ENCODE measurements around the gene TRIM26. TPM values are rescaled to one million over a fixed set of nuclear protein-coding genes. Genes with fewer than 3 reads are reported as not detected.

The TRIM26 gene
- total and polyA plus RNA-seq, 2 of the 8 experiments (the other 6 are each of a cell fraction or from before 2014, with no cell fraction given) = 21.5 to 32.3 TPM

DNA sequence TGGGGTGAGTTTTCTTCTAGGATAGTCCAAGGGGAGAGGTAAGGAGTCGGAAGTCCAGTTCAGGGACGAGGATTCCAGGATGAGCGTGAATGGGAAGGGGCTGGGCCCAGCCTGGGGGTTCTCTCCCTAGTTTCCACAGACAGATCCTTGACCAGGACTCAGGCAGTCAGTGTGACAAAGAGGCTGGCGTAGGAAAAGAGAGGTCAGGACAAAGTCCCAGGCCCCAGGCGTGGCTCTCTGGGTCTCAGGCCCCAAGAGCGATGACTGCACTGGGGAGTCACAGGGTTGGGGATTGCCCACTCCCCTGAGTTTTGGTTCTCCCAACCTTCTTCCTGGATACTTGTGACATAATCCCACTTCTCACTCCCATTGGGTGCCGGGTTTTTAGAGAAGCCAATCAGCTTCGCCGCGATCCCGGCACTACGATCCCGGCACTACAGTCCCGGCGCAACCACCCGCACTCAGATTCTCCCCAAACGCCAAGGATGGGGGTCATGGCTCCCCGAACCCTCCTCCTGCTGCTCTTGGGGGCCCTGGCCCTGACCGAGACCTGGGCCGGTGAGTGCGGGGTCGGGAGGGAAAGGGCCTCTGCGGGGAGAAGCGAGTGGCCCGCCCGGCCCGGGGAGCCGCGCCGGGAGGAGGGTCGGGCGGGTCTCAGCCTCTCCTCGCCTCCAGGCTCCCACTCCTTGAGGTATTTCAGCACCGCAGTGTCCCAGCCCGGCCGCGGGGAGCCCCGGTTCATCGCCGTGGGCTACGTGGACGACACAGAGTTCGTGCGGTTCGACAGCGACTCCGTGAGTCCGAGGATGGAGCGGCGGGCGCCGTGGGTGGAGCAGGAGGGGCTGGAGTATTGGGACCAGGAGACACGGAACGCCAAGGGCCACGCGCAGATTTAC, 46.2 kb upstream of the TRIM26 start:
- ChIA-PET POLR2A (ENCODE audit: partially characterized antibody) (interaction anchor here (0.6 to 1.5 kb wide), 6 partner anchors 17 to 88 kb away, joined by 3 to 7 read pairs (median 3); no protein-coding TSS in a partner anchor), CTCF (ENCODE audit: partially characterized antibody) (interaction anchor here (0.7 to 0.8 kb wide), 2 partner anchors 137 to 195 kb away, joined by 3 to 4 read pairs; no protein-coding TSS in a partner anchor)
- Histone ChIP-seq H3K56ac (replicated peaks; ENCODE audit: insufficient read length, low read depth, low read length) (no peak overlapping the region), H3K4me3 (ENCODE audit: extremely low read depth in 1 of 4, insufficient read depth in 2 of 4, low read depth in 3 of 4, low read length in 4 of 4) (peak overlapping the region; percentile 64 to 86 (median 71)), H2BK120ac (replicated peaks; ENCODE audit: low read depth, low read length) (no peak overlapping the region), H2BK5ac (ENCODE audit: low read depth, low read length) (no peak overlapping the region), H3K4ac (replicated peaks; ENCODE audit: insufficient read length, low read depth, low read length) (no peak overlapping the region), H3K27ac (ENCODE audit: low read depth, low read length) (no peak overlapping the region), H4K91ac (replicated peaks; ENCODE audit: insufficient read length, low read length) (no peak overlapping the region), H2AK5ac (ENCODE audit: low read depth, low read length) (no peak overlapping the region), H3K4me1 (replicated peaks in 1 of 4; ENCODE audit: control insufficient read depth in 3 of 4, insufficient read depth in 4 of 4, low read length in 3 of 4) (peaks cover 0 to 8% (median 2%) of the 10 kb centered on the region in 4 experiments; a peak in 6 of 7 replicates), H2BK20ac (ENCODE audit: low read length) (no peak overlapping the region), H4K5ac (ENCODE audit: insufficient read length, low read depth, low read length) (no peak overlapping the region), H3K9ac (replicated peaks in 1 of 4; ENCODE audit: extremely low read depth in 1 of 4, low read depth in 3 of 4, low read length in 3 of 4) (peak overlapping the region in 2 of 4 experiments; percentile 14 to 48; a peak in 2 of 7 replicates), H3K9me3 (ENCODE audit: insufficient read depth in 2 of 2, low read depth in 1 of 2, low read length in 1 of 2) (no peaks in the 10 kb centered on the region; a peak in 1 of 4 replicates), H3K23me2 (ENCODE audit: low read depth, low read length) (peaks cover 8% of the 10 kb centered on the region; the same call in 1 of the 2 replicates), H3K18ac (ENCODE audit: extremely low read depth, low read length) (peak overlapping the region; percentile 95; the same call in 1 of the 2 replicates), H3K27me3 (replicated peaks in 1 of 4; ENCODE audit: control insufficient read depth in 3 of 4, extremely low read depth in 1 of 4, insufficient read depth in 3 of 4, low read length in 3 of 4) (peaks cover 9 to 17% (median 13%) of the 10 kb centered on the region in 4 experiments), H3K4me2 (ENCODE audit: insufficient read depth in 1 of 2, low read depth in 2 of 2, low read length in 2 of 2) (peak overlapping the region; percentile 76 to 79), H3K36me3 (ENCODE audit: control insufficient read depth in 2 of 4, insufficient read depth in 4 of 4, low read length in 3 of 4) (peaks cover 0 to 4% (median 3%) of the 10 kb centered on the region in 4 experiments; a peak in 3 of 8 replicates), H3K14ac (ENCODE audit: insufficient read length) (no peak overlapping the region), H2AFZ (ENCODE audit: low read length) (peak overlapping the region; percentile 76), H2BK12ac (ENCODE audit: low read depth, low read length) (0 out of 2 replicates have a peak overlapping the region, but pooled peaks have one; percentile 2), H4K8ac (ENCODE audit: extremely low read depth, insufficient read depth, low read length) (peak overlapping the region; percentile 89), H4K20me1 (replicated peaks in 1 of 2; ENCODE audit: control insufficient read depth in 1 of 2, insufficient read depth in 2 of 2, low read length in 2 of 2) (no peaks in the 10 kb centered on the region), H3K23ac (ENCODE audit: insufficient read length) (no peak overlapping the region), H3K79me2 (ENCODE audit: control insufficient read depth in 1 of 2, insufficient read depth in 2 of 2, low read length in 2 of 2) (no peaks in the 10 kb centered on the region), H2BK15ac (ENCODE audit: low read length) (peak overlapping the region; percentile 29; the same call in 1 of the 2 replicates), H3K79me1 (ENCODE audit: low read depth, low read length) (no peaks in the 10 kb centered on the region)
- WGBS, 2 experiments (ENCODE audit: extremely low coverage in 1 of 2, insufficient coverage in 1 of 2, insufficient read length in 1 of 2, insufficient replicate concordance in 2 of 2, low coverage in 1 of 2, low lambda C conversion rate in 2 of 2, missing lambda C conversion rate in 1 of 2) = 4% methylated on average over 48 of the region's 56 CpGs; no CpG with 5 or more reads in 1 of the 2 experiments
- DNase-seq (ENCODE audit: low read depth in 1 of 2, low spot score in 2 of 2) (peak; percentile 38 to 87), FAIRE-seq (peak; percentile 58)
- TF ChIP-seq SAP30 (IDR thresholded peaks at IDR 0.05; ENCODE audit: insufficient read depth, insufficient replicate concordance, low read length) (no peak), SIN3A (conservative IDR thresholded peaks at IDR 0.05 in 1 of 2, IDR thresholded peaks at IDR 0.05 in 1 of 2; ENCODE audit: low read depth in 1 of 2, low read length in 2 of 2) (no peak; a peak in 1 of 4 replicates), FOSL1 (IDR thresholded peaks at IDR 0.05; ENCODE audit: insufficient read depth, low read depth, low read length) (no peak), NANOG (IDR thresholded peaks at IDR 0.05; ENCODE audit: insufficient read depth, low read depth, low read length, poor library complexity, severe bottlenecking) (no peak), GABPA (IDR thresholded peaks at IDR 0.05; ENCODE audit: borderline replicate concordance, insufficient read depth, low read length) (no peak), SRF (IDR thresholded peaks at IDR 0.05; ENCODE audit: low read depth, low read length) (no peak), SUZ12 (IDR thresholded peaks at IDR 0.05; ENCODE audit: low read length) (peak; percentile 54; the same call in 1 of the 2 replicates), JUND (IDR thresholded peaks at IDR 0.05; ENCODE audit: low read length) (no peak), SP1 (IDR thresholded peaks at IDR 0.05; ENCODE audit: low read depth, low read length) (peak; percentile 76), CBX8 (IDR thresholded peaks at IDR 0.05; ENCODE audit: borderline replicate concordance, low read depth, low read length) (no peak)
